KG1 (cell line): ENCODE results near the gene JAG1.
"Not testable (repeated sequence)": the region's sequence is repeated elsewhere in the genome, so short reads cannot be mapped to it uniquely, and the experiment has no call there.

Source experiments
- DNase-seq: peaks from one replicate; lab custom pipeline; 2025; lab: John Stamatoyannopoulos, UW

Gene JAG1

GRCh38 chr20:10637031-10637559, 36.7 kb downstream of the JAG1 start:
- DNase-seq, result no peak

- no peak for DNase-seq
These were observed 37.4 kb downstream of the JAG1 start for GRCh38 chr20:10636326-10636818.

- no peak for DNase-seq
These were observed 38.2 kb downstream of the JAG1 start for GRCh38 chr20:10635476-10636208.

- no peak for DNase-seq
These were observed 39.0 kb downstream of the JAG1 start for GRCh38 chr20:10634683-10635411.

- no peak for DNase-seq
These were observed 39.6 kb downstream of the JAG1 start for GRCh38 chr20:10634211-10634610.

- DNase-seq, result no peak
These were observed 40.1 kb downstream of the JAG1 start for GRCh38 chr20:10633718-10634117.

- DNase-seq, result no peak
These were observed 40.9 kb downstream of the JAG1 start for GRCh38 chr20:10632721-10633509.

- no peak for DNase-seq
These were observed 42.7 kb downstream of the JAG1 start for GRCh38 chr20:10631126-10631525.

GRCh38 chr20:10629946-10630650, 43.7 kb downstream of the JAG1 start:
- no peak for DNase-seq

GRCh38 chr20:10626896-10627295, 46.9 kb downstream of the JAG1 start:
- no peak for DNase-seq

- DNase-seq, result no peak
These were observed 48.2 kb downstream of the JAG1 start for GRCh38 chr20:10625641-10626040.

- DNase-seq, result no peak
These were observed 51.0 kb downstream of the JAG1 start for GRCh38 chr20:10622657-10623418.

GRCh38 chr20:10621149-10621548, 52.6 kb downstream of the JAG1 start:
- no peak for DNase-seq

- no peak for DNase-seq
These were observed 54.4 kb downstream of the JAG1 start for GRCh38 chr20:10619427-10619826.

- no peak for DNase-seq
These were observed 55.1 kb downstream of the JAG1 start for GRCh38 chr20:10618611-10619245.

GRCh38 chr20:10617549-10618133, 56.2 kb downstream of the JAG1 start:
- DNase-seq, result not testable (repeated sequence)

- no peak for DNase-seq
These were observed 57.6 kb downstream of the JAG1 start for GRCh38 chr20:10616212-10616611.

- DNase-seq, result no peak
These were observed 59.9 kb downstream of the JAG1 start for GRCh38 chr20:10613911-10614310.

- DNase-seq, result not testable (repeated sequence)
These were observed 60.4 kb downstream of the JAG1 start for GRCh38 chr20:10613426-10613825.

- DNase-seq, result no peak
These were observed 62.4 kb downstream of the JAG1 start for GRCh38 chr20:10611357-10611756.
